Ishikawa (cell line): ENCODE measurements around the gene ACLY.

Source experiments
- CEBPB ChIP-seq: IDR thresholded peaks from 2 replicates; pipeline ENCODE4 v1.6.1; 2012
- CREB1 ChIP-seq: IDR thresholded peaks from 2 replicates; pipeline ENCODE4 v1.6.1; 2012; ENCODE audit warnings: low read depth
- EGR1 ChIP-seq: IDR thresholded peaks from 2 replicates; pipeline ENCODE4 v1.6.1; 2012
- EP300 ChIP-seq: IDR thresholded peaks from 2 replicates; pipeline ENCODE4 v1.6.1; 2012; ENCODE audit warnings: borderline replicate concordance
- FOXM1 ChIP-seq: IDR thresholded peaks from 2 replicates; pipeline ENCODE4 v1.6.1; 2012; ENCODE audit warnings: low read depth, borderline replicate concordance
- NFIC ChIP-seq: IDR thresholded peaks from 2 replicates; pipeline ENCODE4 v1.6.1; 2012
- RAD21 ChIP-seq: IDR thresholded peaks from 2 replicates; pipeline ENCODE4 v1.6.1; 2012; ENCODE audit warnings: low read depth
- TAF1 ChIP-seq: IDR thresholded peaks from 2 replicates; pipeline ENCODE4 v1.6.1; 2012; ENCODE audit warnings: low read depth, mild to moderate bottlenecking
- TCF12 ChIP-seq: IDR thresholded peaks from 2 replicates; pipeline ENCODE4 v1.6.1; 2012; ENCODE audit warnings: low read depth
- TEAD4 ChIP-seq: IDR thresholded peaks from 2 replicates; pipeline ENCODE4 v1.6.1; 2012
- YY1 ChIP-seq: IDR thresholded peaks from 2 replicates; pipeline ENCODE4 v1.6.1; 2012; ENCODE audit warnings: low read depth
- ZBTB7A ChIP-seq: IDR thresholded peaks from 2 replicates; pipeline ENCODE4 v1.6.1; 2012; ENCODE audit warnings: low read depth
- TF ChIP-seq, protein P1 (sequence below): IDR thresholded peaks from 2 replicates; pipeline ENCODE4 v1.6.1; 2012
- TF ChIP-seq, protein P2 (sequence below): IDR thresholded peaks from 2 replicates; pipeline ENCODE4 v1.6.1; 2012
- TF ChIP-seq, protein P3 (sequence below): IDR thresholded peaks from 2 replicates; pipeline ENCODE4 v1.6.1; 2012; ENCODE audit warnings: low read depth, mild to moderate bottlenecking

ACLY gene

DNA sequence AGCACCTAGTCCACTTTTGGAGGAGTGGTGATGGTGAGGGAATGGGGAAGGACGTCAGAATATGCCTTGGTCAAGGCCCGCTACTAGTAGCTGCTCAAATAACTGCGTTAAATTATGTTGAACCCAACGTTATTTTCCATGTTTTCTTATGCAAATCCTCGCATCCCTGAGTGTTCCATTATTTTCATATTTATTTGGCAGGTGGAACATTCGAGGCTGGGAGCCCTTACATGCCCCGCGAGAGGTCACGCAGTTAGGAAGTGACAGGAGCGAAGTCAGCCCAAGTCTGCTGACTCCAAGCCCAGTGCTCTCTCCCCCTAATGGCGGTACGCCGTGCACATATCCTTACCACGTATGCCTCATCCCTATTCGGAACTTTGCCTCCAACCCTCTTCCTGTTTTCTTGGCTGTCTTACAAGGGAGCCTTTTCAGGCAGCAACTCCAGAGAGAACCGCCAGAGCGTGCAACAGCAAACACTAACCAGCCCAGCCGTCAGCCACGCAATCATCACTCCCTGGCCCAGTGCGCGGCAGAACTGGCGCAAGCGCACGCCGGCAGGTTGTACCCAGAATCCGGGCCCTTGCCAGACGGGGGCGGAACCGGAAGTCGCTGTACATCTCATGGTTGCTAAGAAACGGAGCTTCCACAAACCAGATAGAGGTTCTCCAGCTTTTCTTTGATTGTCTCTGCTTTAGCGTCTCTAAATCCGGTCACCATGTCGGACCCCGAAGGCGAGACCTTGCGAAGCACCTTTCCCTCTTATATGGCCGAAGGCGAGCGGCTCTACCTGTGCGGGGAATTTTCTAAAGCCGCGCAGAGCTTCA is 11.5 kb upstream of the ACLY start, which contains the start of gene ODAD4:
Gene ODAD4 (plus strand): TSS at position 609 of the 824 bp plus-strand sequence. CDS start 107 bp downstream, at position 716.
- TF ChIP-seq NFIC = peak; percentile 26; the same call in 1 of the 2 replicates
- TF ChIP-seq TEAD4 = peak; percentile 34; the same call in 1 of the 2 replicates
- 0 out of 2 replicates have a peak, but pooled peaks have one; percentile 56 for TF ChIP-seq EGR1
- TF ChIP-seq, protein P1, sequence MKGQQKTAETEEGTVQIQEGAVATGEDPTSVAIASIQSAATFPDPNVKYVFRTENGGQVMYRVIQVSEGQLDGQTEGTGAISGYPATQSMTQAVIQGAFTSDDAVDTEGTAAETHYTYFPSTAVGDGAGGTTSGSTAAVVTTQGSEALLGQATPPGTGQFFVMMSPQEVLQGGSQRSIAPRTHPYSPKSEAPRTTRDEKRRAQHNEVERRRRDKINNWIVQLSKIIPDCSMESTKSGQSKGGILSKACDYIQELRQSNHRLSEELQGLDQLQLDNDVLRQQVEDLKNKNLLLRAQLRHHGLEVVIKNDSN = no peak
- TF ChIP-seq EP300 = no peak
- no peak for TF ChIP-seq YY1
- TF ChIP-seq CEBPB = peak; percentile 39; the same call in 1 of the 2 replicates
- TF ChIP-seq ZBTB7A = no peak
- peak; percentile 18; the same call in 1 of the 2 replicates for TF ChIP-seq RAD21
- TF ChIP-seq FOXM1 = no peak
- TF ChIP-seq TAF1 = peak; percentile 59; the same call in 1 of the 2 replicates
- no peak for TF ChIP-seq CREB1
- TF ChIP-seq, protein P2, sequence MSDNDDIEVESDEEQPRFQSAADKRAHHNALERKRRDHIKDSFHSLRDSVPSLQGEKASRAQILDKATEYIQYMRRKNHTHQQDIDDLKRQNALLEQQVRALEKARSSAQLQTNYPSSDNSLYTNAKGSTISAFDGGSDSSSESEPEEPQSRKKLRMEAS = peak; percentile 89
- TF ChIP-seq, protein P3, sequence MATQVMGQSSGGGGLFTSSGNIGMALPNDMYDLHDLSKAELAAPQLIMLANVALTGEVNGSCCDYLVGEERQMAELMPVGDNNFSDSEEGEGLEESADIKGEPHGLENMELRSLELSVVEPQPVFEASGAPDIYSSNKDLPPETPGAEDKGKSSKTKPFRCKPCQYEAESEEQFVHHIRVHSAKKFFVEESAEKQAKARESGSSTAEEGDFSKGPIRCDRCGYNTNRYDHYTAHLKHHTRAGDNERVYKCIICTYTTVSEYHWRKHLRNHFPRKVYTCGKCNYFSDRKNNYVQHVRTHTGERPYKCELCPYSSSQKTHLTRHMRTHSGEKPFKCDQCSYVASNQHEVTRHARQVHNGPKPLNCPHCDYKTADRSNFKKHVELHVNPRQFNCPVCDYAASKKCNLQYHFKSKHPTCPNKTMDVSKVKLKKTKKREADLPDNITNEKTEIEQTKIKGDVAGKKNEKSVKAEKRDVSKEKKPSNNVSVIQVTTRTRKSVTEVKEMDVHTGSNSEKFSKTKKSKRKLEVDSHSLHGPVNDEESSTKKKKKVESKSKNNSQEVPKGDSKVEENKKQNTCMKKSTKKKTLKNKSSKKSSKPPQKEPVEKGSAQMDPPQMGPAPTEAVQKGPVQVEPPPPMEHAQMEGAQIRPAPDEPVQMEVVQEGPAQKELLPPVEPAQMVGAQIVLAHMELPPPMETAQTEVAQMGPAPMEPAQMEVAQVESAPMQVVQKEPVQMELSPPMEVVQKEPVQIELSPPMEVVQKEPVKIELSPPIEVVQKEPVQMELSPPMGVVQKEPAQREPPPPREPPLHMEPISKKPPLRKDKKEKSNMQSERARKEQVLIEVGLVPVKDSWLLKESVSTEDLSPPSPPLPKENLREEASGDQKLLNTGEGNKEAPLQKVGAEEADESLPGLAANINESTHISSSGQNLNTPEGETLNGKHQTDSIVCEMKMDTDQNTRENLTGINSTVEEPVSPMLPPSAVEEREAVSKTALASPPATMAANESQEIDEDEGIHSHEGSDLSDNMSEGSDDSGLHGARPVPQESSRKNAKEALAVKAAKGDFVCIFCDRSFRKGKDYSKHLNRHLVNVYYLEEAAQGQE = no peak
- TF ChIP-seq TCF12 = no peak

DNA sequence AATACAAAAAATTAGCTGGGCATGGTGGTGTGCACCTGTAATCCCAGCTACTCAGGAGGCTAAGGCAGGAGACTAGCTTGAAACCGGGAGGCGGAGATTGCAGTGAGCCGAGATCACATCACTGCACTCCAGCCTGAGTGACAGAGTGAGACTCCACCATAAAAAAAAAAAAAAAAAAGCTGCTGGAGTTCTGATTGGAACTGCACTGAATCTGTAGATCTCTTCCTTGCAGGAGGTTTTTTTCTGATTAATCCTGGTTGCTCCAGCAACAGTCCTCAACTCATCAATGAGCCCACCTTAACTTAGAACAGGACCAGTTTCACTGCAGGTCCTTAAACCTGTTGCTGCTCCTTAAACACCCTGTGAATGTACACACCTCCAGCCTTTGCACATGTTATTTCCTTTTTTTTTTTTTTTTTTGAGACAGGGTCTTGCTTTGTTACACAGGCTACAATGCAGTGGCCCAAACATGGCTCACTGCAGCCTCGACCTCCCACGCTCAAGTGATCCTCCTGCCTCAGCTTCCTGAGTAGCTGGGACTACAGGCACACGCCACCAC is 10.0 kb upstream of the ACLY start:
- TF ChIP-seq CEBPB (no peak), EP300 (no peak), TAF1 (no peak), NFIC (no peak), CREB1 (no peak), TEAD4 (no peak)
- TF ChIP-seq, protein P3 = no peak
- TF ChIP-seq, protein P2 = no peak

DNA sequence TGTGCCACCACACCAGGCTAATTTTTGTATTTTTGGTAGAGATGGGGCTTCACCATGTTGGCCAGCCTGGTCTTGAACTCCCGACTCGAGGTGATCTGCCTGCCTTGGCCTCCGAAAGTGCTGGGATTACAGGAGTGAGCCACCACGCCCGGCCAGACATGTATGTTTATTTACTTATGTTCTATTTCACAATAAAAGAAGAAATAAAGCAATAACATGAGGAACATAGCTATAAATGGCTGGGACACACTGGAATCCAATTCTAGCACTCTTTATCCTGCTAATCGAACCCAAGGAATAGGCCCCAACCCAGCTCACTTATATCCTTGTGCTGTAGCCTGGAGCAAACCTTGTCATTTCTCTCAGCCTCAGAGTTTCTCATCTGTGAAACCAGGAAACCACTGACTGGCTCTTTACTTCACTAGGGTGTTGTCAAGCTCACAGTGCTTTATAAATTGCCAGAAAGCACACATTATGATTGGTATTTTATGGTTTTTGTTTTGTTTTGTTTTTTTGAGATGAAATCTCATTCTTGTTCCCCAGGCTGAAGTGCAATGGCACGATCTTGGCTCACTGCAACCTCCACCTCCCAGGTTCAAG is 7.3 kb upstream of the ACLY start:
- TF ChIP-seq ZBTB7A = no peak
- no peak for TF ChIP-seq NFIC
- TF ChIP-seq CEBPB = no peak
- TF ChIP-seq, protein P3 = no peak
- no peak for TF ChIP-seq TCF12
- no peak for TF ChIP-seq EP300
- TF ChIP-seq RAD21 = no peak
- TF ChIP-seq, protein P2 = no peak
- TF ChIP-seq TAF1 = no peak
- no peak for TF ChIP-seq EGR1
- no peak for TF ChIP-seq YY1
- no peak for TF ChIP-seq TEAD4
- no peak for TF ChIP-seq CREB1
- TF ChIP-seq FOXM1 = no peak
- TF ChIP-seq, protein P1 = no peak
